Measurements from ENCODE around the gene RPL7A.
A peak's percentile ranks its signal among the peaks of the same experiment; 100 is the strongest.

DNA sequence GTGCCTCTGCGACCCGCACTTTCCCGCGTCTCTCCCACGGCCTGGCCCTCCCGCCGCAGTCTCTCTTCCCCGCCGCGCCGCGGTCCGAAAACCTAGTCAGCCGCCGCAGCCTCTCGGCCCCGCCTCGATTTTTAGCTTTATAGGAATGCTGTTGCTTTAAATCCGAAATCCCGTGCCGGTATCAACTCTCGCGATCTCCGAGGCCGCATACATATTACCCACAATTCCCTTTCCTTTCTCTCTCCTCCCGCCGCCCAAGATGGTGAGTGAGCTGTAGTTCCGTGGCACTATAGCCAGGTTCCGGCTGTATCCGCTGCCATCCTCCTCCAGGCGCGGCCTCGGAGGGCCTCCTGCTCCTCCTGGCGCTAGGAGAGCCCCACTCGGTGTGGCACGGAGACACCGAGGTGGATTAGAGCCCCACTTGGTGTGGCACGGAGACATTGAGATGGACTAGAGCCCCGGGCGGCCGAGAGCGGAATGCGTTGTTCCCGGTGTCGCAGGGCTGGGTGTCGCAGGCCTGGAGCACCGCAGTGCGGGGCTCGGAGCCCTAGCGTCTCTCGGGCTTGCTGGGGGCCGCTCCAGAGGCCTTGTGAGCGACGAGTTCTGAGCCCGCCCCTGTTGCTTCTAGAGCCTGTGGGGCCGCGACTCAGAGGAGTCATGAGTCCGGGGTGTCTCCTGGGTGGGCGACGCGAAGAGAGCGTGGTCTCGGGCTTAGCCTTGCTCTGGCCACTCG, at the start of gene RPL7A, which contains the start of gene MED22:
- TF ChIP-seq, protein P1, sequence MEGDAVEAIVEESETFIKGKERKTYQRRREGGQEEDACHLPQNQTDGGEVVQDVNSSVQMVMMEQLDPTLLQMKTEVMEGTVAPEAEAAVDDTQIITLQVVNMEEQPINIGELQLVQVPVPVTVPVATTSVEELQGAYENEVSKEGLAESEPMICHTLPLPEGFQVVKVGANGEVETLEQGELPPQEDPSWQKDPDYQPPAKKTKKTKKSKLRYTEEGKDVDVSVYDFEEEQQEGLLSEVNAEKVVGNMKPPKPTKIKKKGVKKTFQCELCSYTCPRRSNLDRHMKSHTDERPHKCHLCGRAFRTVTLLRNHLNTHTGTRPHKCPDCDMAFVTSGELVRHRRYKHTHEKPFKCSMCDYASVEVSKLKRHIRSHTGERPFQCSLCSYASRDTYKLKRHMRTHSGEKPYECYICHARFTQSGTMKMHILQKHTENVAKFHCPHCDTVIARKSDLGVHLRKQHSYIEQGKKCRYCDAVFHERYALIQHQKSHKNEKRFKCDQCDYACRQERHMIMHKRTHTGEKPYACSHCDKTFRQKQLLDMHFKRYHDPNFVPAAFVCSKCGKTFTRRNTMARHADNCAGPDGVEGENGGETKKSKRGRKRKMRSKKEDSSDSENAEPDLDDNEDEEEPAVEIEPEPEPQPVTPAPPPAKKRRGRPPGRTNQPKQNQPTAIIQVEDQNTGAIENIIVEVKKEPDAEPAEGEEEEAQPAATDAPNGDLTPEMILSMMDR (IDR thresholded peaks at IDR 0.05), result peak in 2 of 3 donors; percentile 9 to 46
- peak; percentile 90 for TF ChIP-seq POLR2A (IDR thresholded peaks at IDR 0.05)
